Measurements from ENCODE around the gene PAQR4.

GRCh38 chr16:2929693-2930092 is 39.5 kb upstream of the PAQR4 start:
- TF ChIP-seq NFIC (IDR thresholded peaks at IDR 0.05) (no peak), EGR1 (IDR thresholded peaks at IDR 0.05) (no peak), YY1 (IDR thresholded peaks at IDR 0.05; ENCODE audit: low read depth) (no peak), EP300 (IDR thresholded peaks at IDR 0.05; ENCODE audit: borderline replicate concordance) (no peak), TEAD4 (IDR thresholded peaks at IDR 0.05) (no peak), MAX (IDR thresholded peaks at IDR 0.05) (no peak), CEBPB (IDR thresholded peaks at IDR 0.05) (no peak), TAF1 (IDR thresholded peaks at IDR 0.05; ENCODE audit: low read depth) (no peak), REST (IDR thresholded peaks at IDR 0.05; ENCODE audit: low read depth) (no peak), RAD21 (IDR thresholded peaks at IDR 0.05; ENCODE audit: low read depth) (no peak), ZBTB7A (IDR thresholded peaks at IDR 0.05; ENCODE audit: low read depth) (no peak), FOXM1 (IDR thresholded peaks at IDR 0.05; ENCODE audit: borderline replicate concordance, low read depth) (no peak), CREB1 (IDR thresholded peaks at IDR 0.05; ENCODE audit: low read depth) (no peak), USF1 (IDR thresholded peaks at IDR 0.05) (no peak)
